HCT116 (cell line): Measurements from ENCODE around the gene PHACTR1. TPM values are rescaled to one million over a fixed set of nuclear protein-coding genes. Genes with fewer than 3 reads are reported as not detected.

Experiments used
- ATAC-seq: fragments of 200-7000 bp; cut with Tn5 transposase; 2 replicates; pipeline ENCODE4 v1.9.1; 2020; ENCODE audit warnings: mild to moderate bottlenecking, moderate library complexity
- BruUV-seq: library from RNA; stranded (reverse); fragments of 400-500 nt; replicated peaks from 2 replicates; lab custom pipeline; 2021; lab: Mats Ljungman, UMichigan
- CTCF ChIA-PET: fragments of 300-600 bp; sonication (Branson Sonifier 250); formaldehyde crosslinking; loops from one replicate; lab custom pipeline; 2021; ENCODE audit warnings: antibody characterized with exemption; lab: Charles Lee
- POLR2A ChIA-PET: fragments of 300-600, 350-600 bp; sonication (Branson Sonifier 250); formaldehyde crosslinking; loops from one replicate; lab custom pipeline; 2021; ENCODE audit warnings: antibody characterized with exemption; lab: Charles Lee
- RAD21 ChIA-PET, 2 experiments: fragments of 300-600 bp; sonication (Branson Sonifier 250); formaldehyde crosslinking; loops; one replicate each; lab custom pipeline; 2023; ENCODE audit warnings: low total read pairs in 2 of 2; ENCODE audit not compliant: uncharacterized antibody in 2 of 2, unreplicated experiment in 2 of 2, low non-redundant PET in 1 of 2; lab: Charles Lee
- DNase-seq: peaks from one replicate; pipeline ENCODE4 v3.0.0-alpha.2; 2010; ENCODE audit warnings: low read depth, low spot score
- H2AFZ ChIP-seq: fragments of 200-600 bp; shearing (Covaris generic), sonication (generic); 2 replicates; pipeline ENCODE4 v1.6.1; 2017; ENCODE audit warnings: low read depth, mixed run types, mixed read lengths, antibody characterized with exemption, low read length; ENCODE audit not compliant: poor library complexity, severe bottlenecking
- H3K27ac ChIP-seq: 2 replicates; pipeline ENCODE4 v1.5.1; 2012; ENCODE audit warnings: low read depth, low read length
- H3K27me3 ChIP-seq: fragments of 200-600 bp; sonication (generic); 2 replicates; pipeline ENCODE4 v1.6.1; 2016; ENCODE audit warnings: mixed run types, low read length, mixed read lengths; ENCODE audit not compliant: insufficient read depth
- H3K36me3 ChIP-seq, 2 experiments: fragments of 200-500 bp in 1 of 2; fragments of 200-600 bp in 1 of 2; sonication (Bioruptor generic) in 1 of 2; sonication (generic) in 1 of 2; 2 replicates each; pipeline versions ENCODE4 v1.5.1 to v1.6.1; 2014 to 2016; ENCODE audit warnings: low read length in 2 of 2, inconsistent platforms in 1 of 2, mixed read lengths in 1 of 2, mixed run types in 1 of 2; ENCODE audit not compliant: insufficient read depth in 2 of 2, control insufficient read depth in 1 of 2
- H3K4me1 ChIP-seq, 2 experiments: fragments of 200-600 bp in 1 of 2; sonication (generic) in 1 of 2; 2 replicates each; pipeline versions ENCODE4 v1.5.1 to v1.6.1; 2012 to 2017; ENCODE audit warnings: low read length in 2 of 2, inconsistent platforms in 1 of 2, mild to moderate bottlenecking in 1 of 2, mixed read lengths in 1 of 2, mixed run types in 1 of 2, moderate library complexity in 1 of 2; ENCODE audit not compliant: insufficient read depth in 2 of 2, control insufficient read depth in 1 of 2
- H3K4me2 ChIP-seq: fragments of 200-600 bp; sonication (generic); 2 replicates; pipeline ENCODE4 v1.6.1; 2017; ENCODE audit warnings: mixed run types, low read length, mixed read lengths
- H3K4me3 ChIP-seq, 2 experiments: fragments of 200-600 bp in 1 of 2; sonication (generic) in 1 of 2; replicated peaks in 1 of 2; 2 replicates each; pipeline ENCODE4 v1.5.1; 2011 to 2016; ENCODE audit warnings: low read length in 2 of 2, control low read depth in 1 of 2, low read depth in 1 of 2, mild to moderate bottlenecking in 1 of 2, mixed read lengths in 1 of 2, mixed run types in 1 of 2
- H3K79me2 ChIP-seq: fragments of 200-600 bp; sonication (generic); 2 replicates; pipeline ENCODE4 v1.6.1; 2017; ENCODE audit warnings: mild to moderate bottlenecking, mixed run types, low read length, moderate library complexity, mixed read lengths; ENCODE audit not compliant: insufficient read depth
- H3K9ac ChIP-seq: fragments of 200-600 bp; sonication (generic); 2 replicates; pipeline ENCODE4 v1.6.1; 2016; ENCODE audit warnings: low read length, mixed read lengths
- H3K9me2 ChIP-seq: fragments of 200-600 bp; sonication (generic), shearing (Covaris generic); 2 replicates; pipeline ENCODE4 v1.6.1; 2017; ENCODE audit warnings: mixed run types, mild to moderate bottlenecking, moderate library complexity; ENCODE audit not compliant: insufficient read depth
- H3K9me3 ChIP-seq, 2 experiments: fragments of 200-500 bp in 1 of 2; fragments of 200-600 bp in 1 of 2; sonication (Bioruptor generic) in 1 of 2; sonication (generic) in 1 of 2; 2 replicates each; pipeline ENCODE4 v1.6.1; 2014 to 2017; ENCODE audit warnings: low read length in 2 of 2, mixed read lengths in 2 of 2, inconsistent platforms in 1 of 2, low read depth in 1 of 2, mild to moderate bottlenecking in 1 of 2, mixed run types in 1 of 2, moderate library complexity in 1 of 2; ENCODE audit not compliant: control insufficient read depth in 1 of 2, insufficient read depth in 1 of 2
- H4K20me1 ChIP-seq: fragments of 200-600 bp; sonication (generic), shearing (Covaris generic); 2 replicates; pipeline ENCODE4 v1.6.1; 2017; ENCODE audit warnings: mixed run types, mild to moderate bottlenecking, moderate library complexity; ENCODE audit not compliant: insufficient read depth
- EZH2phosphoT487 ChIP-seq: fragments of 200-600 bp; IDR thresholded peaks from 2 replicates; pipeline ENCODE4 v1.6.1; 2018; ENCODE audit warnings: antibody characterized with exemption, borderline replicate concordance
- POLR2AphosphoS5 ChIP-seq: IDR thresholded peaks from 2 replicates; pipeline ENCODE4 v1.6.1; 2011; ENCODE audit warnings: mild to moderate bottlenecking, low read depth, low read length, moderate library complexity
- REST ChIP-seq: IDR thresholded peaks from 2 replicates; pipeline ENCODE4 v1.6.1; 2012; ENCODE audit warnings: low read depth
- SP1 ChIP-seq: IDR thresholded peaks from 2 replicates; pipeline ENCODE4 v1.6.1; 2012; ENCODE audit warnings: low read depth
- SRF ChIP-seq: IDR thresholded peaks from 2 replicates; pipeline ENCODE4 v1.6.1; 2012; ENCODE audit warnings: low read depth
- TCF7L2 ChIP-seq: IDR thresholded peaks from 2 replicates; pipeline ENCODE4 v1.7.0; 2011; ENCODE audit warnings: borderline replicate concordance, inconsistent platforms; ENCODE audit not compliant: insufficient read depth, insufficient read length; ENCODE audit errors: extremely low read depth
- ZNF274 ChIP-seq: fragments of 200-500 bp; sonication (Bioruptor generic); IDR thresholded peaks from 2 replicates; pipeline ENCODE4 v1.6.1; 2014; ENCODE audit warnings: mild to moderate bottlenecking, low read depth, low read length, inconsistent platforms
- intact Hi-C: fragments of 100-400 bp; cut with micrococcal nuclease; formaldehyde crosslinking; loops from 2 replicates; pipeline ENCODE4 v1.10.0; 2022
- total RNA-seq: library from RNA; stranded (reverse); gene quantifications from one replicate; pipeline ENCODE4 v1.2.1, GENCODE V29; 2021; ENCODE audit not compliant: unreplicated experiment
- TF ChIP-seq, protein P1 (sequence below), 3 experiments: fragments of 200-600 bp in 1 of 3; sonication (generic) in 1 of 3; IDR thresholded peaks in 2 of 3; conservative IDR thresholded peaks in 1 of 3; 2 replicates each; pipeline ENCODE4 v1.5.1; 2012 to 2017; ENCODE audit warnings: low read depth in 2 of 3, low read length in 2 of 3, antibody characterized with exemption in 1 of 3, borderline replicate concordance in 1 of 3, control low read depth in 1 of 3, mild to moderate bottlenecking in 1 of 3, mixed read lengths in 1 of 3, mixed run types in 1 of 3, moderate library complexity in 1 of 3; ENCODE audit not compliant: insufficient read depth in 1 of 3

Gene PHACTR1
- total RNA-seq, 1 experiment from 2014 or later = 0.17 TPM

- intact Hi-C loops = no loop called here
- ATAC-seq = no peak
- no peak for DNase-seq
- H3K9ac ChIP-seq = no peak overlapping the region
- no peaks in the 10 kb centered on the region for H3K36me3 ChIP-seq
- BruUV-seq = no TSS peak
- ChIA-PET POLR2A (no interaction called here), RAD21 (no interaction called here), CTCF (no interaction called here)
- H3K9me3 ChIP-seq = no peaks in the 10 kb centered on the region
- no peak overlapping the region for H3K4me2 ChIP-seq
- TF ChIP-seq REST = no peak
- no peak for TF ChIP-seq EZH2phosphoT487
- no peak for TF ChIP-seq SP1
- TF ChIP-seq TCF7L2 = no peak
- no peak for TF ChIP-seq ZNF274
- TF ChIP-seq, protein P1, sequence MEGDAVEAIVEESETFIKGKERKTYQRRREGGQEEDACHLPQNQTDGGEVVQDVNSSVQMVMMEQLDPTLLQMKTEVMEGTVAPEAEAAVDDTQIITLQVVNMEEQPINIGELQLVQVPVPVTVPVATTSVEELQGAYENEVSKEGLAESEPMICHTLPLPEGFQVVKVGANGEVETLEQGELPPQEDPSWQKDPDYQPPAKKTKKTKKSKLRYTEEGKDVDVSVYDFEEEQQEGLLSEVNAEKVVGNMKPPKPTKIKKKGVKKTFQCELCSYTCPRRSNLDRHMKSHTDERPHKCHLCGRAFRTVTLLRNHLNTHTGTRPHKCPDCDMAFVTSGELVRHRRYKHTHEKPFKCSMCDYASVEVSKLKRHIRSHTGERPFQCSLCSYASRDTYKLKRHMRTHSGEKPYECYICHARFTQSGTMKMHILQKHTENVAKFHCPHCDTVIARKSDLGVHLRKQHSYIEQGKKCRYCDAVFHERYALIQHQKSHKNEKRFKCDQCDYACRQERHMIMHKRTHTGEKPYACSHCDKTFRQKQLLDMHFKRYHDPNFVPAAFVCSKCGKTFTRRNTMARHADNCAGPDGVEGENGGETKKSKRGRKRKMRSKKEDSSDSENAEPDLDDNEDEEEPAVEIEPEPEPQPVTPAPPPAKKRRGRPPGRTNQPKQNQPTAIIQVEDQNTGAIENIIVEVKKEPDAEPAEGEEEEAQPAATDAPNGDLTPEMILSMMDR (IDR thresholded peaks at IDR 0.05 in 2 of 3, conservative IDR thresholded peaks at IDR 0.05 in 1 of 3; ENCODE audit: borderline replicate concordance in 1 of 3, insufficient read depth in 1 of 3, low read depth in 2 of 3, low read length in 2 of 3) = no peak
- TF ChIP-seq POLR2AphosphoS5 = no peak
- TF ChIP-seq SRF = no peak
- no peaks in the 10 kb centered on the region for H3K79me2 ChIP-seq
- no peaks in the 10 kb centered on the region for H4K20me1 ChIP-seq
- H3K9me2 ChIP-seq = no peaks in the 10 kb centered on the region
- H3K4me3 ChIP-seq = no peak overlapping the region
- H3K27ac ChIP-seq = no peak overlapping the region
- no peak overlapping the region for H2AFZ ChIP-seq
- no peaks in the 10 kb centered on the region for H3K4me1 ChIP-seq
- H3K27me3 ChIP-seq = peaks cover 36% of the 10 kb centered on the region
These were observed 346.8 kb downstream of the PHACTR1 start for GRCh38 chr6:13063300-13063918.
